ENCODE results near the gene PMEPA1.

DNA sequence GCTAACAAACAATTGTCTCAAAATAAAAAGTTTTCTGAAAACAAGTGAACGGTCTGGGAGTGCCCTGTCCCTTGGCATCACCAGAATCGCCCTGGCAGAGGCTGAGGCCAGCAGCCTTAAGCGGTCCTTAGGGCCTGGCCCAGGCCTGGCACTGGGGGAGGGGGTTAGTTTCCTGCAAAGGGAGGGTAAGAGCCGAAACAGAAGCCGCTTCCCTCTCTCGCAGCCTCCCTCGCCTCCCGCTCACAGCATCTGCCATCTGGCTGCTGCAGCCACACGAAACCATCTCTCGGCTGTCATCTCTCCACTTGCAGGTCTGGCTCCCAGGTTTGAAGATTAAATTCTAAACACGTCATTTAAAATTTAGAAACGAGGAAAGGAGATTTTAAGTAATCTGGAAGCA is 31.5 kb downstream of the PMEPA1 start:
- TF ChIP-seq, protein P1, sequence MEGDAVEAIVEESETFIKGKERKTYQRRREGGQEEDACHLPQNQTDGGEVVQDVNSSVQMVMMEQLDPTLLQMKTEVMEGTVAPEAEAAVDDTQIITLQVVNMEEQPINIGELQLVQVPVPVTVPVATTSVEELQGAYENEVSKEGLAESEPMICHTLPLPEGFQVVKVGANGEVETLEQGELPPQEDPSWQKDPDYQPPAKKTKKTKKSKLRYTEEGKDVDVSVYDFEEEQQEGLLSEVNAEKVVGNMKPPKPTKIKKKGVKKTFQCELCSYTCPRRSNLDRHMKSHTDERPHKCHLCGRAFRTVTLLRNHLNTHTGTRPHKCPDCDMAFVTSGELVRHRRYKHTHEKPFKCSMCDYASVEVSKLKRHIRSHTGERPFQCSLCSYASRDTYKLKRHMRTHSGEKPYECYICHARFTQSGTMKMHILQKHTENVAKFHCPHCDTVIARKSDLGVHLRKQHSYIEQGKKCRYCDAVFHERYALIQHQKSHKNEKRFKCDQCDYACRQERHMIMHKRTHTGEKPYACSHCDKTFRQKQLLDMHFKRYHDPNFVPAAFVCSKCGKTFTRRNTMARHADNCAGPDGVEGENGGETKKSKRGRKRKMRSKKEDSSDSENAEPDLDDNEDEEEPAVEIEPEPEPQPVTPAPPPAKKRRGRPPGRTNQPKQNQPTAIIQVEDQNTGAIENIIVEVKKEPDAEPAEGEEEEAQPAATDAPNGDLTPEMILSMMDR (IDR thresholded peaks at IDR 0.05): no peak
- TF ChIP-seq EP300 (IDR thresholded peaks at IDR 0.05) (no peak), POLR2A (IDR thresholded peaks at IDR 0.05) (no peak)
